Measurements from ENCODE around the gene CES1. TPM values are rescaled to one million over a fixed set of nuclear protein-coding genes. Genes with fewer than 3 reads are reported as not detected.
"Not testable (repeated sequence)": the region's sequence is repeated elsewhere in the genome, so short reads cannot be mapped to it uniquely, and the experiment has no call there.

CES1 gene
- total and polyA plus RNA-seq, 2 experiments from 2014 or later = not detected

DNA sequence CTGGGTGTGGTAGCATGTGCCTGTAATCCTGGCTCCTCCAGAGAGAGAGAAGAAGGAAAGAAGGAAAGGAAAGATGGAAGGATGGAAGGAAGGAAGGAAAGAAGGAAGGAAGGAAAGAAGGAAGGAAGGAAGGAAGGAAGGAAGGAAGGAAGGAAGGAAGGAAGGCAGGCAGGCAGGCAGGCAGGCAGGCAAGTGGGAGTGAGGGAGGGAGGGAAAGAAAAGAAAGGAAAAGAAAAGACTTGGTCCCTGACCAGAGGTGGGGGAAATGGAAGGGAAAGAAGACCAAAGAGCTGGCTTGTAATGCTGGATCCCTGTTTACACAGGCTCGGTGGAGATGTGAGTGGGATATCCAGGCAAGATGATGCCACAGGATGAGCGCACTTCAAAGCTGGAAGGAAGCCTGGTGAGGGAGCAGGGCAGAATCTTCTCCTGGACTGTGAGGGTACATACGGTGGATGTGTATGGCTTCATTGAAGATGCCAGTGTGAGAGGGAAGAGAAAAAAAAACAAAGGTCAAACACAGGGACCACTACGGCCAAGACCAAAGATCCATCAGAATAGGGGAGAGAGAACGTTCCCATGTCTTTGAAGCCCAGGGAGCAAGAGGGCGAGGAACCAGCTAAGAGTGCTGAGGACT lies 2.1 kb downstream of the CES1 start:
- Histone ChIP-seq H3K9me3 (ENCODE audit: low read depth) (no peaks in the 10 kb centered on the region), H3K4me3 (no peak overlapping the region), H3K27me3 (peaks cover 6% of the 10 kb centered on the region), H3K27ac (no peak overlapping the region), H3K4me1 (ENCODE audit: low read depth) (no peaks in the 10 kb centered on the region), H3K36me3 (no peaks in the 10 kb centered on the region)
- no peak for TF ChIP-seq CTCF (IDR thresholded peaks at IDR 0.05; ENCODE audit: low read depth, low read length)
- no peak for DNase-seq (ENCODE audit: low read depth in 1 of 2, low spot score in 1 of 2)

- H3K4me3 ChIP-seq; H3K9me3 ChIP-seq (ENCODE audit: low read depth); H3K4me1 ChIP-seq (ENCODE audit: low read depth); H3K27ac ChIP-seq; H3K36me3 ChIP-seq; H3K27me3 ChIP-seq; DNase-seq (ENCODE audit: low read depth in 1 of 2, low spot score in 1 of 2): not testable (repeated sequence)
Measured at GRCh38 chr16:55829232-55829631, 3.7 kb downstream of the CES1 start.

GRCh38 chr16:55828680-55829079 lies 4.2 kb downstream of the CES1 start:
- TF ChIP-seq CTCF (IDR thresholded peaks at IDR 0.05; ENCODE audit: low read depth, low read length) = no peak
- Histone ChIP-seq H3K4me1 (ENCODE audit: low read depth) (no peaks in the 10 kb centered on the region), H3K36me3 (no peaks in the 10 kb centered on the region), H3K9me3 (ENCODE audit: low read depth) (no peaks in the 10 kb centered on the region), H3K27ac (no peak overlapping the region), H3K4me3 (no peak overlapping the region), H3K27me3 (peaks cover 6% of the 10 kb centered on the region)
- DNase-seq (ENCODE audit: low read depth in 1 of 2, low spot score in 1 of 2) = no peak

- no peaks in the 10 kb centered on the region for H3K36me3 ChIP-seq
- no peak for TF ChIP-seq CTCF (IDR thresholded peaks at IDR 0.05; ENCODE audit: low read depth, low read length)
- peaks cover 6% of the 10 kb centered on the region for H3K27me3 ChIP-seq
- DNase-seq (ENCODE audit: low read depth in 1 of 2, low spot score in 1 of 2) = no peak
- no peak overlapping the region for H3K27ac ChIP-seq
- H3K9me3 ChIP-seq (ENCODE audit: low read depth) = no peaks in the 10 kb centered on the region
- H3K4me3 ChIP-seq = no peak overlapping the region
- no peaks in the 10 kb centered on the region for H3K4me1 ChIP-seq (ENCODE audit: low read depth)
Measured at GRCh38 chr16:55825115-55825728, 7.7 kb downstream of the CES1 start.

- peaks cover 6% of the 10 kb centered on the region for H3K27me3 ChIP-seq
- no peaks in the 10 kb centered on the region for H3K9me3 ChIP-seq (ENCODE audit: low read depth)
- no peak overlapping the region for H3K27ac ChIP-seq
- H3K36me3 ChIP-seq = no peaks in the 10 kb centered on the region
- no peaks in the 10 kb centered on the region for H3K4me1 ChIP-seq (ENCODE audit: low read depth)
- DNase-seq (ENCODE audit: low read depth in 1 of 2, low spot score in 1 of 2) = no peak
- no peak for TF ChIP-seq CTCF (IDR thresholded peaks at IDR 0.05; ENCODE audit: low read depth, low read length)
- no peak overlapping the region for H3K4me3 ChIP-seq
Measured at GRCh38 chr16:55824473-55825000, 8.4 kb downstream of the CES1 start.

DNA sequence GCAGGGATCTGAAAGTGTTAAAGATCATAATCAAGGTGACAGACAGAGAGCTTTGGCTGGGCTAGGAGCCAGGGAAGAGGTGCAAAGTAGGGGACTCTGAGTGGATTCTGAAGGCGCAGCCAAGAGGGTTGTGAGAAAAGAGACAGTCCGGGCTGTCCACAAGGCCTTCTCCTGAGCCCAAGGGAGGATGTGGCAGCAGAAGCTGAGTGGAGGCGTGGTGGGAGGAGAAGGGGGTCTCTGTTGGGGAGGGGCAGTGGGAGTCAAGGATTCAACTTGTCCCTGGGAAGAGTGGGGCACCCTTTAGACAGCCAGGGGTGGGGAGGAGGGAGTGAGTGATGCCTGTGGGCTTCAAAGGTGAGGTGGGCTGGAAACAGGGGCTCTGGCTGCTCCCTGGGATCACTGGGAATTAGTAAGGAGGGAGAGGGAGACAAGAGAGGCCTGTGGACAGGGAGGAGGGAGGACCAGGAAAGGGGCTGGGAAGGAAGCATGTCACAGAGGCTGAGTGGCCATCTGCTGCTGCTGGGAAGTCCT lies 10.6 kb downstream of the CES1 start:
- Histone ChIP-seq H3K4me3 (no peak overlapping the region), H3K27me3 (peaks cover 6% of the 10 kb centered on the region), H3K27ac (no peak overlapping the region), H3K36me3 (no peaks in the 10 kb centered on the region), H3K9me3 (ENCODE audit: low read depth) (no peaks in the 10 kb centered on the region), H3K4me1 (ENCODE audit: low read depth) (no peaks in the 10 kb centered on the region)
- no peak for TF ChIP-seq CTCF (IDR thresholded peaks at IDR 0.05; ENCODE audit: low read depth, low read length)
- DNase-seq (ENCODE audit: low read depth in 1 of 2, low spot score in 1 of 2) = no peak
